GM12878 (cell line): ENCODE measurements around the gene ZNF335. TPM values are rescaled to one million over a fixed set of nuclear protein-coding genes. Genes with fewer than 3 reads are reported as not detected.
A peak's percentile ranks its signal among the peaks of the same experiment; 100 is the strongest.

Experiments used
- ATAC-seq: fragments of 200-7000 bp; cut with Tn5 transposase; 3 replicates; pipeline ENCODE4 v1.9.1; 2020; ENCODE audit warnings: mild to moderate bottlenecking, moderate library complexity
- BruUV-seq: library from RNA; stranded (reverse); fragments of 400-500 nt; replicated peaks from 2 replicates; lab custom pipeline; 2021; lab: Mats Ljungman, UMichigan
- CTCF ChIA-PET: fragments of 300-600 bp; sonication (Branson Sonifier 250); formaldehyde crosslinking; extraction: SDS; loops from one replicate; lab custom pipeline; 2021; ENCODE audit warnings: inconsistent platforms; lab: Yijun Ruan, JAX
- POLR2A ChIA-PET: fragments of 350-600 bp; formaldehyde crosslinking; extraction: SDS; loops from one replicate; lab custom pipeline; 2021; ENCODE audit warnings: inconsistent platforms; lab: Charles Lee
- RAD21 ChIA-PET: fragments of 300-600 bp; sonication (Branson Sonifier 250); formaldehyde crosslinking; loops from one replicate; lab custom pipeline; 2023; ENCODE audit warnings: antibody characterized with exemption; ENCODE audit not compliant: unreplicated experiment; lab: Charles Lee
- SMC1A ChIA-PET: fragments of 300-600 bp; sonication (Branson Sonifier 250); formaldehyde crosslinking; loops from one replicate; lab custom pipeline; 2023; ENCODE audit not compliant: unreplicated experiment, uncharacterized antibody; lab: Charles Lee
- DNase-seq: peaks from one replicate; pipeline ENCODE4 v3.0.0-alpha.2; 2011; ENCODE audit warnings: low read depth, low spot score
- FAIRE-seq: peaks from 3 replicates; lab custom pipeline; 2011; peaks lifted over from hg19 to GRCh38; lab: Jason Lieb, UNC
- H2AFZ ChIP-seq: 2 replicates; pipeline ENCODE4 v1.6.0; 2011; ENCODE audit warnings: low read depth, low read length, control low read depth; ENCODE audit not compliant: control insufficient read depth
- H3K27ac ChIP-seq: 2 replicates; pipeline ENCODE4 v1.5.1; 2011; ENCODE audit warnings: control low read depth; ENCODE audit not compliant: control insufficient read depth, insufficient read depth
- H3K27me3 ChIP-seq, 2 experiments: replicated peaks in 1 of 2; 2 replicates each; pipeline versions ENCODE4 v1.6.0 to v1.6.1; 2011; ENCODE audit warnings: low read length in 1 of 2; ENCODE audit not compliant: control insufficient read depth in 2 of 2, insufficient read depth in 2 of 2
- H3K36me3 ChIP-seq, 2 experiments: 2 replicates each; pipeline ENCODE4 v1.5.1; 2011; ENCODE audit warnings: low read length in 1 of 2; ENCODE audit not compliant: control insufficient read depth in 2 of 2, insufficient read depth in 2 of 2
- H3K4me1 ChIP-seq: 2 replicates; pipeline ENCODE4 v1.6.1; 2011; ENCODE audit warnings: mild to moderate bottlenecking, low read length, moderate library complexity, mixed read lengths; ENCODE audit not compliant: control insufficient read depth, insufficient read depth
- H3K4me2 ChIP-seq: 2 replicates; pipeline ENCODE4 v1.6.0; 2011; ENCODE audit warnings: control low read depth; ENCODE audit not compliant: control insufficient read depth, insufficient read depth
- H3K4me3 ChIP-seq: fragments of 200-600 bp; sonication (generic); 2 replicates; pipeline ENCODE4 v1.5.1; 2016
- H3K79me2 ChIP-seq: 2 replicates; pipeline ENCODE4 v1.6.0; 2011; ENCODE audit warnings: low read length; ENCODE audit not compliant: control insufficient read depth, insufficient read depth
- H3K9ac ChIP-seq: 2 replicates; pipeline ENCODE4 v1.8.0; 2011; ENCODE audit warnings: low read length, control low read depth, mixed read lengths; ENCODE audit not compliant: control insufficient read depth, insufficient read depth
- H3K9me3 ChIP-seq: replicated peaks from 3 replicates; pipeline ENCODE4 v1.5.1; 2011; ENCODE audit warnings: mild to moderate bottlenecking, low read length; ENCODE audit not compliant: control insufficient read depth, insufficient read depth
- H4K20me1 ChIP-seq: 2 replicates; pipeline ENCODE4 v1.6.0; 2011; ENCODE audit not compliant: control insufficient read depth, insufficient read depth
- CREM ChIP-seq: IDR thresholded peaks from 2 replicates; pipeline ENCODE4 v1.6.1; 2014; ENCODE audit warnings: antibody characterized with exemption, low read depth
- EZH2 ChIP-seq: IDR thresholded peaks from 2 replicates; pipeline ENCODE4 v1.6.1; 2012; ENCODE audit warnings: low read depth, mild to moderate bottlenecking, control low read depth, inconsistent platforms, low read length, borderline replicate concordance; ENCODE audit not compliant: control insufficient read depth
- FOS ChIP-seq: IDR thresholded peaks from 3 replicates; pipeline ENCODE4 v1.6.1; 2011; ENCODE audit warnings: borderline replicate concordance; ENCODE audit not compliant: insufficient read length; ENCODE audit errors: extremely low read depth
- FOXM1 ChIP-seq: IDR thresholded peaks from 2 replicates; pipeline ENCODE4 v1.6.1; 2012; ENCODE audit warnings: low read depth, mild to moderate bottlenecking, inconsistent platforms, low read length, moderate library complexity
- JUND ChIP-seq: IDR thresholded peaks from 2 replicates; pipeline ENCODE4 v1.6.1; 2012; ENCODE audit warnings: low read depth, mild to moderate bottlenecking, low read length, improper control_type of control experiment, moderate library complexity
- POLR2A ChIP-seq: IDR thresholded peaks from 2 replicates; pipeline ENCODE4 v1.6.1; 2011; ENCODE audit warnings: low read depth, mild to moderate bottlenecking, low read length
- POU2F2 ChIP-seq: IDR thresholded peaks from 3 replicates; pipeline ENCODE4 v1.6.1; 2011; ENCODE audit warnings: low read depth, mild to moderate bottlenecking, low read length, borderline replicate concordance
- RB1 ChIP-seq: fragments of 450-650 bp; formaldehyde crosslinking; IDR thresholded peaks from 2 replicates; pipeline ENCODE4 v1.6.1; 2017; ENCODE audit warnings: mild to moderate bottlenecking, borderline replicate concordance
- RELA ChIP-seq: fragments of 450-650 bp; IDR thresholded peaks from 2 replicates; pipeline ENCODE4 v1.8.0; 2014; ENCODE audit warnings: borderline replicate concordance; ENCODE audit not compliant: partially characterized antibody
- STAT3 ChIP-seq: IDR thresholded peaks from 2 replicates; pipeline ENCODE4 v1.6.1; 2011; ENCODE audit warnings: low read depth, low read length, improper control_type of control experiment
- TAF1 ChIP-seq: IDR thresholded peaks from 2 replicates; pipeline ENCODE4 v1.6.1; 2011; ENCODE audit warnings: mild to moderate bottlenecking, low read depth, low read length, borderline replicate concordance
- TBL1XR1 ChIP-seq: IDR thresholded peaks from 2 replicates; pipeline ENCODE4 v1.6.1; 2012; ENCODE audit warnings: low read depth, low read length, improper control_type of control experiment
- WRNIP1 ChIP-seq: IDR thresholded peaks from 2 replicates; pipeline ENCODE4 v1.6.1; 2011; ENCODE audit warnings: low read depth, low read length, improper control_type of control experiment, borderline replicate concordance
- WGBS: methylation state at CpG from one replicate; pipeline ENCODE4 v1.1.6; 2016; ENCODE audit warnings: low lambda C conversion rate; ENCODE audit not compliant: insufficient replicate concordance, insufficient coverage; ENCODE audit errors: missing lambda C conversion rate; 5-methylcytosine and 5-hydroxymethylcytosine counted together
- in situ Hi-C: fragments of 300-500 bp; cut with MboI; formaldehyde crosslinking; loops from 9 replicates; pipeline ENCODE4 v1.14.3; 2018; ENCODE audit warnings: mixed read lengths
- intact Hi-C: fragments of 100-400 bp; cut with micrococcal nuclease; formaldehyde crosslinking; loops from one replicate; pipeline ENCODE4 v1.14.2; 2022; ENCODE audit not compliant: unreplicated experiment
- polyA plus RNA-seq, 11 experiments: library from polyadenylated mRNA; depleted of rRNA in 4 of 11; unstranded in 6 of 11; stranded (reverse) in 5 of 11; fragments of >200 nt; fragmentation: Nextera tagmentation in 4 of 11; fragmentation: Illumina TruSeq in 1 of 11; extraction: Ambion mirVana in 4 of 11; extraction: Trizol in 1 of 11; gene quantifications; 1 replicate in 1 of 11; 2 replicates in 10 of 11; pipeline versions ENCODE4 v1.2.1 to v1.2.3, GENCODE V29; 2011 to 2016; ENCODE audit warnings: inconsistent platforms in 2 of 11, missing spikeins in 2 of 11, low read depth in 1 of 11
- total RNA-seq, 4 experiments: library from RNA; depleted of rRNA in 3 of 4; stranded (reverse); fragments of >200 nt in 3 of 4; fragmentation: Illumina TruSeq in 1 of 4; extraction: Trizol in 1 of 4; gene quantifications; 2 replicates each; pipeline versions ENCODE4 v1.2.1 to v1.2.3, GENCODE V29; 2013 to 2021
- TF ChIP-seq, protein P1 (sequence below): IDR thresholded peaks from 2 replicates; pipeline ENCODE4 v1.6.1; 2012; ENCODE audit warnings: improper control_type of control experiment, low read depth, low read length; ENCODE audit not compliant: insufficient replicate concordance
- TF ChIP-seq, protein P2 (sequence below): IDR thresholded peaks from 2 replicates; pipeline ENCODE4 v1.6.1; 2012; ENCODE audit warnings: low read depth, low read length, improper control_type of control experiment
- TF ChIP-seq, protein P3 (sequence below): IDR thresholded peaks from 2 replicates; pipeline ENCODE4 v1.6.1; 2012; ENCODE audit warnings: low read length, inconsistent platforms

Gene ZNF335
- total and polyA plus RNA-seq, 10 of the 15 experiments (the other 5 are each of a cell fraction or from before 2014, with no cell fraction given): 0.74 to 30.1 (median 14.5) TPM

DNA sequence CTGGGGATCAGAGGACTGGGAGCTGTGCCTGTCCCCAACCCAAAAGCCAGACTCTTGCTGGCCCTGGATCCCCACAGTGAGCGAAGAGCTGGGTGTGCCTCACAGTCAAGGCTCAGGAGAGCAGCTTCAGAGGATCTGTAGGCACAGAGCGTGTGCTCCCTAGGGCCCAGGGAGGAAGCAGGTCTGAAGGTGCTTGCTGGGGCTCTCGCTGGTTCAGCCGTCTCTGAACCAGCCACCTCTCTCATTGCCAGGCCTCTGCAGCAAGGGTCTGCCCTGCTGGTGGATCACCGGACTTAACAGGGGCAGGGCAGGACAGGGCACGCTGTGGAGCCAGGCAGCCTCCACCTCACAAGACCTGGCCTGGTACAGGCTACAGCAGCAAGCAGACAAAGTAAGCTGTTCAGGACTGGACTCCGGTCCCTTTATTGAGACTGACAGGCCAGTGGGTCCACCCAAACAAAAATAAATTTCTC lies 23.7 kb downstream of the ZNF335 start:
- Histone ChIP-seq H3K27me3 (no peaks in the 10 kb centered on the region), H3K9ac (no peak overlapping the region), H3K4me3 (no peak overlapping the region), H3K27ac (no peak overlapping the region), H3K4me2 (no peak overlapping the region), H3K4me1 (peaks cover 3% of the 10 kb centered on the region; the same call in 1 of the 2 replicates), H3K36me3 (peaks cover 21 to 58% of the 10 kb centered on the region in 2 experiments), H2AFZ (no peak overlapping the region)
- BruUV-seq: no TSS peak
- WGBS: 49% methylated on average over 7 of the region's 7 CpGs
- SMC1A ChIA-PET: interaction anchor here (1.4 kb wide), 1 partner anchor 23 kb away, joined by 3 read pairs; the partner anchor contains the start of gene ZNF335
- intact Hi-C loops: no loop called here
- FAIRE-seq (no peak), DNase-seq (no peak), ATAC-seq (peak; percentile 10; the same call in 2 of the 3 replicates)
- POLR2A ChIA-PET: interaction anchor here (1.9 to 3.2 kb wide), 2 partner anchors 12 to 13 kb away, joined by 5 to 13 read pairs; no protein-coding TSS in a partner anchor
- in situ Hi-C loops: no loop called here
- CTCF ChIA-PET: interaction anchor here (8.0 kb wide), 1 partner anchor 22 kb away, joined by 33 read pairs; no protein-coding TSS in a partner anchor
- TF ChIP-seq TAF1 (no peak), FOXM1 (0 out of 2 replicates have a peak, but pooled peaks have one; percentile 7), EZH2 (no peak), STAT3 (no peak), RB1 (no peak), POU2F2 (no peak), WRNIP1 (no peak), POLR2A (peak; percentile 61), CREM (no peak), JUND (no peak), FOS (no peak), RELA (no peak), TBL1XR1 (no peak)
- TF ChIP-seq, protein P1, sequence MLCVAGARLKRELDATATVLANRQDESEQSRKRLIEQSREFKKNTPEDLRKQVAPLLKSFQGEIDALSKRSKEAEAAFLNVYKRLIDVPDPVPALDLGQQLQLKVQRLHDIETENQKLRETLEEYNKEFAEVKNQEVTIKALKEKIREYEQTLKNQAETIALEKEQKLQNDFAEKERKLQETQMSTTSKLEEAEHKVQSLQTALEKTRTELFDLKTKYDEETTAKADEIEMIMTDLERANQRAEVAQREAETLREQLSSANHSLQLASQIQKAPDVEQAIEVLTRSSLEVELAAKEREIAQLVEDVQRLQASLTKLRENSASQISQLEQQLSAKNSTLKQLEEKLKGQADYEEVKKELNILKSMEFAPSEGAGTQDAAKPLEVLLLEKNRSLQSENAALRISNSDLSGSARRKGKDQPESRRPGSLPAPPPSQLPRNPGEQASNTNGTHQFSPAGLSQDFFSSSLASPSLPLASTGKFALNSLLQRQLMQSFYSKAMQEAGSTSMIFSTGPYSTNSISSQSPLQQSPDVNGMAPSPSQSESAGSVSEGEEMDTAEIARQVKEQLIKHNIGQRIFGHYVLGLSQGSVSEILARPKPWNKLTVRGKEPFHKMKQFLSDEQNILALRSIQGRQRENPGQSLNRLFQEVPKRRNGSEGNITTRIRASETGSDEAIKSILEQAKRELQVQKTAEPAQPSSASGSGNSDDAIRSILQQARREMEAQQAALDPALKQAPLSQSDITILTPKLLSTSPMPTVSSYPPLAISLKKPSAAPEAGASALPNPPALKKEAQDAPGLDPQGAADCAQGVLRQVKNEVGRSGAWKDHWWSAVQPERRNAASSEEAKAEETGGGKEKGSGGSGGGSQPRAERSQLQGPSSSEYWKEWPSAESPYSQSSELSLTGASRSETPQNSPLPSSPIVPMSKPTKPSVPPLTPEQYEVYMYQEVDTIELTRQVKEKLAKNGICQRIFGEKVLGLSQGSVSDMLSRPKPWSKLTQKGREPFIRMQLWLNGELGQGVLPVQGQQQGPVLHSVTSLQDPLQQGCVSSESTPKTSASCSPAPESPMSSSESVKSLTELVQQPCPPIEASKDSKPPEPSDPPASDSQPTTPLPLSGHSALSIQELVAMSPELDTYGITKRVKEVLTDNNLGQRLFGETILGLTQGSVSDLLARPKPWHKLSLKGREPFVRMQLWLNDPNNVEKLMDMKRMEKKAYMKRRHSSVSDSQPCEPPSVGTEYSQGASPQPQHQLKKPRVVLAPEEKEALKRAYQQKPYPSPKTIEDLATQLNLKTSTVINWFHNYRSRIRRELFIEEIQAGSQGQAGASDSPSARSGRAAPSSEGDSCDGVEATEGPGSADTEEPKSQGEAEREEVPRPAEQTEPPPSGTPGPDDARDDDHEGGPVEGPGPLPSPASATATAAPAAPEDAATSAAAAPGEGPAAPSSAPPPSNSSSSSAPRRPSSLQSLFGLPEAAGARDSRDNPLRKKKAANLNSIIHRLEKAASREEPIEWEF: no peak
- TF ChIP-seq, protein P2, sequence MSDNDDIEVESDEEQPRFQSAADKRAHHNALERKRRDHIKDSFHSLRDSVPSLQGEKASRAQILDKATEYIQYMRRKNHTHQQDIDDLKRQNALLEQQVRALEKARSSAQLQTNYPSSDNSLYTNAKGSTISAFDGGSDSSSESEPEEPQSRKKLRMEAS: no peak
- TF ChIP-seq, protein P3, sequence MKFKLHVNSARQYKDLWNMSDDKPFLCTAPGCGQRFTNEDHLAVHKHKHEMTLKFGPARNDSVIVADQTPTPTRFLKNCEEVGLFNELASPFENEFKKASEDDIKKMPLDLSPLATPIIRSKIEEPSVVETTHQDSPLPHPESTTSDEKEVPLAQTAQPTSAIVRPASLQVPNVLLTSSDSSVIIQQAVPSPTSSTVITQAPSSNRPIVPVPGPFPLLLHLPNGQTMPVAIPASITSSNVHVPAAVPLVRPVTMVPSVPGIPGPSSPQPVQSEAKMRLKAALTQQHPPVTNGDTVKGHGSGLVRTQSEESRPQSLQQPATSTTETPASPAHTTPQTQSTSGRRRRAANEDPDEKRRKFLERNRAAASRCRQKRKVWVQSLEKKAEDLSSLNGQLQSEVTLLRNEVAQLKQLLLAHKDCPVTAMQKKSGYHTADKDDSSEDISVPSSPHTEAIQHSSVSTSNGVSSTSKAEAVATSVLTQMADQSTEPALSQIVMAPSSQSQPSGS: peak; percentile 42; the same call in 1 of the 2 replicates
- TF ChIP-seq, all 136 proteins: peak for 3
- Histone ChIP-seq H3K79me2 (no peaks in the 10 kb centered on the region), H4K20me1 (no peaks in the 10 kb centered on the region), H3K9me3 (no peaks in the 10 kb centered on the region)
- RAD21 ChIA-PET: interaction anchor here (1.3 kb wide), 1 partner anchor 22 kb away, joined by 3 read pairs; no protein-coding TSS in a partner anchor
